ENCODE data around the gene TTLL10. TPM values are rescaled to one million over a fixed set of nuclear protein-coding genes. Genes with fewer than 3 reads are reported as not detected.
"Not testable (repeated sequence)": the region's sequence is repeated elsewhere in the genome, so short reads cannot be mapped to it uniquely, and the experiment has no call there.

The TTLL10 gene
- polyA plus RNA-seq, 3 donors = 0.29 to 0.71 (median 0.58) TPM

- no peak for DNase-seq (ENCODE audit: low read depth in 3 of 3, low spot score in 2 of 3)
These were observed 9.6 kb downstream of the TTLL10 start for GRCh38 chr1:1183221-1183747.

GRCh38 chr1:1183833-1184775, 10.4 kb downstream of the TTLL10 start:
- no peak for DNase-seq (ENCODE audit: low read depth in 3 of 3, low spot score in 2 of 3)

GRCh38 chr1:1185101-1185765, 11.6 kb downstream of the TTLL10 start:
- no peak for DNase-seq (ENCODE audit: low read depth in 3 of 3, low spot score in 2 of 3)

GRCh38 chr1:1187938-1188337, 14.3 kb downstream of the TTLL10 start:
- DNase-seq (ENCODE audit: low read depth in 3 of 3, low spot score in 2 of 3) = no peak

GRCh38 chr1:1189111-1189510, 15.4 kb downstream of the TTLL10 start:
- no peak for DNase-seq (ENCODE audit: low read depth in 3 of 3, low spot score in 2 of 3)

- DNase-seq (ENCODE audit: low read depth in 3 of 3, low spot score in 2 of 3) = no peak
These were observed 18.1 kb downstream of the TTLL10 start for GRCh38 chr1:1191734-1192133.

GRCh38 chr1:1194723-1195122, 21.0 kb downstream of the TTLL10 start:
- no peak for DNase-seq (ENCODE audit: low read depth in 3 of 3, low spot score in 2 of 3)

GRCh38 chr1:1195726-1196125, 22.0 kb downstream of the TTLL10 start:
- not testable (repeated sequence) for DNase-seq (ENCODE audit: low read depth in 3 of 3, low spot score in 2 of 3)

- DNase-seq (ENCODE audit: low read depth in 3 of 3, low spot score in 2 of 3) = no peak
These were observed 22.9 kb downstream of the TTLL10 start for GRCh38 chr1:1196431-1197187.

GRCh38 chr1:1197188-1197500, 23.5 kb downstream of the TTLL10 start:
- DNase-seq (ENCODE audit: low read depth in 3 of 3, low spot score in 2 of 3) = no peak

GRCh38 chr1:1197551-1198422, 24.1 kb downstream of the TTLL10 start:
- no peak for DNase-seq (ENCODE audit: low read depth in 3 of 3, low spot score in 2 of 3)

GRCh38 chr1:1198423-1199140, 24.9 kb downstream of the TTLL10 start:
- DNase-seq (ENCODE audit: low read depth in 3 of 3, low spot score in 2 of 3) = no peak

- no peak for DNase-seq (ENCODE audit: low read depth in 3 of 3, low spot score in 2 of 3)
These were observed 25.7 kb downstream of the TTLL10 start for GRCh38 chr1:1199141-1199960.

GRCh38 chr1:1199961-1200875, 26.5 kb downstream of the TTLL10 start:
- no peak for DNase-seq (ENCODE audit: low read depth in 3 of 3, low spot score in 2 of 3)

GRCh38 chr1:1200876-1201810, 27.5 kb downstream of the TTLL10 start:
- DNase-seq (ENCODE audit: low read depth in 3 of 3, low spot score in 2 of 3) = no peak

- no peak for DNase-seq (ENCODE audit: low read depth in 3 of 3, low spot score in 2 of 3)
These were observed 29.3 kb downstream of the TTLL10 start for GRCh38 chr1:1202831-1203560.
